CD14-positive monocyte (primary cell): ENCODE data around the gene CAMKK1. TPM values are rescaled to one million over a fixed set of nuclear protein-coding genes. Genes with fewer than 3 reads are reported as not detected.
"Not testable (repeated sequence)": the region's sequence is repeated elsewhere in the genome, so short reads cannot be mapped to it uniquely, and the experiment has no call there.

Experiments used
- DNase-seq, 3 donors: peaks; one replicate each; pipeline ENCODE4 v3.0.0-alpha.2; 2011 to 2022
- H2AFZ ChIP-seq: 2 replicates; pipeline ENCODE4 v1.6.0; 2012; ENCODE audit warnings: mild to moderate bottlenecking, low read depth, low read length, inconsistent platforms; ENCODE audit not compliant: insufficient read depth, poor library complexity, severe bottlenecking
- H3K27ac ChIP-seq, 2 donors: 1 replicate in 1 of 2; 2 replicates in 1 of 2; pipeline ENCODE4 v1.5.1; 2012 to 2013; ENCODE audit warnings: low read length in 2 of 2, control low read depth in 1 of 2, inconsistent platforms in 1 of 2, low read depth in 1 of 2, mild to moderate bottlenecking in 1 of 2
- H3K27me3 ChIP-seq, 2 donors: one replicate each; pipeline versions ENCODE4 v1.6.0 to v1.6.1; 2011 to 2013; ENCODE audit warnings: low read length in 2 of 2; ENCODE audit not compliant: control insufficient read depth in 2 of 2, insufficient read depth in 2 of 2
- H3K36me3 ChIP-seq, 2 donors: replicated peaks in 1 of 2; 1 replicate in 1 of 2; 2 replicates in 1 of 2; pipeline versions ENCODE4 v1.5.1 to v1.6.1; 2012 to 2013; ENCODE audit warnings: low read length in 2 of 2, control low read depth in 1 of 2, inconsistent platforms in 1 of 2, mild to moderate bottlenecking in 1 of 2; ENCODE audit not compliant: insufficient read depth in 2 of 2, control insufficient read depth in 1 of 2
- H3K4me1 ChIP-seq, 2 donors: 1 replicate in 1 of 2; 2 replicates in 1 of 2; pipeline versions ENCODE4 v1.5.1 to v1.6.1; 2012 to 2013; ENCODE audit warnings: low read length in 2 of 2, control low read depth in 1 of 2, inconsistent platforms in 1 of 2, mild to moderate bottlenecking in 1 of 2, moderate library complexity in 1 of 2; ENCODE audit not compliant: insufficient read depth in 2 of 2, control insufficient read depth in 1 of 2
- H3K4me2 ChIP-seq: replicated peaks from 2 replicates; pipeline ENCODE3; 2012; ENCODE audit warnings: low read length, moderate library complexity, mild to moderate bottlenecking; ENCODE audit not compliant: poor library complexity, severe bottlenecking; ENCODE audit errors: extremely low read depth
- H3K4me3 ChIP-seq, 3 experiments: fragments of 200-600 bp in 1 of 3; sonication (generic) in 1 of 3; replicated peaks in 1 of 3; 1 replicate in 2 of 3; 2 replicates in 1 of 3; pipeline ENCODE4 v1.5.1; 2011 to 2013; ENCODE audit warnings: low read length in 3 of 3, mild to moderate bottlenecking in 3 of 3, control low read depth in 2 of 3, low read depth in 2 of 3, inconsistent platforms in 1 of 3, moderate library complexity in 1 of 3
- H3K79me2 ChIP-seq: 2 replicates; pipeline ENCODE4 v1.6.0; 2012; ENCODE audit warnings: mild to moderate bottlenecking, control low read depth, inconsistent platforms, low read length, moderate library complexity; ENCODE audit not compliant: insufficient read depth
- H3K9ac ChIP-seq: 2 replicates; pipeline ENCODE4 v1.6.0; 2017; ENCODE audit warnings: low read length, mild to moderate bottlenecking; ENCODE audit not compliant: insufficient read depth, poor library complexity, severe bottlenecking
- H3K9me3 ChIP-seq, 2 donors: replicated peaks in 1 of 2; 1 replicate in 1 of 2; 2 replicates in 1 of 2; pipeline versions ENCODE4 v1.5.1 to v1.6.1; 2012 to 2013; ENCODE audit warnings: low read length in 2 of 2, control low read depth in 1 of 2; ENCODE audit not compliant: control insufficient read depth in 1 of 2, insufficient read depth in 1 of 2
- H4K20me1 ChIP-seq: 2 replicates; pipeline ENCODE4 v1.6.0; 2012; ENCODE audit warnings: mild to moderate bottlenecking, low read length, control low read depth, moderate library complexity; ENCODE audit not compliant: insufficient read depth
- H3K27ac Mint-ChIP-seq, 7 donors: one replicate each; pipeline ENCODE4 v1.8.0; 2020; ENCODE audit warnings: mild to moderate bottlenecking in 7 of 7, mixed read lengths in 7 of 7, moderate library complexity in 6 of 7, inconsistent platforms in 2 of 7
- H3K27me3 Mint-ChIP-seq, 3 donors: one replicate each; pipeline ENCODE4 v1.8.0; 2021 to 2022; ENCODE audit warnings: low read depth in 3 of 3, mild to moderate bottlenecking in 3 of 3, mixed read lengths in 3 of 3, moderate library complexity in 3 of 3, inconsistent platforms in 1 of 3
- H3K36me3 Mint-ChIP-seq, 2 donors: one replicate each; pipeline ENCODE4 v1.8.0; 2020; ENCODE audit warnings: mixed read lengths in 2 of 2, inconsistent platforms in 1 of 2, mild to moderate bottlenecking in 1 of 2
- H3K4me1 Mint-ChIP-seq: one replicate; pipeline ENCODE4 v1.8.0; 2020; ENCODE audit warnings: mild to moderate bottlenecking, mixed read lengths
- H3K4me3 Mint-ChIP-seq, 2 donors: one replicate each; pipeline ENCODE4 v1.8.0; 2020; ENCODE audit warnings: mild to moderate bottlenecking in 2 of 2, mixed read lengths in 2 of 2, moderate library complexity in 1 of 2
- H3K9me3 Mint-ChIP-seq, 7 donors: one replicate each; pipeline ENCODE4 v1.8.0; 2020 to 2022; ENCODE audit warnings: mixed read lengths in 7 of 7, mild to moderate bottlenecking in 6 of 7, moderate library complexity in 6 of 7, inconsistent platforms in 2 of 7
- WGBS: methylation state at CpG from one replicate; pipeline ENCODE4 v1.1.5; 2013; ENCODE audit warnings: missing lambda C conversion rate; ENCODE audit not compliant: insufficient coverage; 5-methylcytosine and 5-hydroxymethylcytosine counted together
- intact Hi-C, 2 donors: fragments of 100-400 bp; cut with micrococcal nuclease; formaldehyde crosslinking; loops; one replicate each; pipeline versions ENCODE4 v1.15.0 to v1.15.1; 2023
- polyA plus RNA-seq, 3 donors: library from polyadenylated mRNA; depleted of rRNA in 1 of 3; unstranded in 2 of 3; stranded (reverse) in 1 of 3; fragments of 300-500 nt in 2 of 3; fragments of >200 nt in 1 of 3; fragmentation: Illumina TruSeq in 2 of 3; gene quantifications; 1 replicate in 2 of 3; 2 replicates in 1 of 3; pipeline ENCODE4 v1.2.3, GENCODE V29; 2012 to 2021
- TF ChIP-seq, protein P1 (sequence below): fragments of 200-600 bp; IDR thresholded peaks from one replicate; pipeline ENCODE4 v1.8.0; 2022; ENCODE audit warnings: antibody characterized with exemption, mild to moderate bottlenecking

CAMKK1 gene
- polyA plus RNA-seq, 3 donors, result 0.74 to 24.1 (median 1.5) TPM

DNA sequence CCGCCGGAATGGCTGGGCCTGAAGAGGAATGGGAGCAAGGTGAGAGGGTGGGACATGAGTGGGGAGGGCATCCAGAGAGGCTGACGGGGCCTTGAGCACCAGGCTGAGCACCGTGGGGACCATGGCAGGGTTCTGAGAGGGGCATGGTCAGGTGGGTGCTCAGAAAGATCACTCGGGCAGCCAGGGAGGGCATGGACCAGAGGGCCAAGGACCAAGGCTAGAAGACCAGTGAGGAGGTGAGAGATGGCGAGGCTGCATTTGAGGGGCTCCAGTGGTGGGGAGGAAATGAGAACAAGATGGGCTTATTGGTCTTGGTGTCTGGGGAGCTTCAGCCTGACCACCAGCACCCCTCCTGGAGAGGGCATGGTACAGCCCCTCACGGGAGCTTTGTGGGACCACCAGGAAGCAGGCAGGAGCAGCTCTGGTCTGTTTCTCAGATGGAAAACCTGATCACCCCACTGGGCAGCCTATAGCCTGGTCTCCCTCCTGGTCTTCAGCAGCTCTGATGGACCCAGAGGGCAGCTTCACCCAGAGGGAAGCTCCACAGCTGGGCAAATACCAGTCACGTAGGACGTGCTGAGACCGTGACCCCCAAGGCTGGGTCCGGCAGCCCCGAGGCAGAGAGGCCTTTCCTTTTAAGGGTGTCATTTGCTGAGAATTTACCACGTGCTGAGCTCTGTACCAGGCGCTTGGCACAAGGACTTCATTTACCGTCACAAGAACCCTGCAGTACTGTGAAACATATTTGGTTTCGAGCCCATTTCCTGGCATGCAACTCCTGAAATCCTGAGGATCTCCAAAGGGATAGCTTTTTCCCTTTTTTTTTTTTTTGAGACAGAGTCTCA is 35.4 kb downstream of the CAMKK1 start:
- 92% methylated on average over 14 of the region's 16 CpGs for WGBS
- H3K4me1 ChIP-seq, result no peaks in the 10 kb centered on the region
- no peak for DNase-seq

GRCh38 chr17:3854204-3854603 is 38.6 kb downstream of the CAMKK1 start:
- WGBS, result no CpG with 5 or more reads among the region's 36 CpGs

More for the DNA sequence above, 35.4 kb downstream of the CAMKK1 start:
- Histone ChIP-seq H3K9me3 (no peaks in the 10 kb centered on the region), H3K4me3 (no peak overlapping the region), H2AFZ (no peak overlapping the region), H3K9ac (no peak overlapping the region), H3K36me3 (peaks cover 10 to 12% of the 10 kb centered on the region in 2 donors), H3K27me3 (no peaks in the 10 kb centered on the region), H3K79me2 (no peaks in the 10 kb centered on the region), H3K4me2 (no peak overlapping the region), H4K20me1 (no peaks in the 10 kb centered on the region), H3K27ac (no peak overlapping the region)
- peaks cover 8 to 10% of the 10 kb centered on the region in 2 donors for H3K36me3 Mint-ChIP-seq
- H3K9me3 Mint-ChIP-seq, result peaks cover 0 to 5% (median 0%) of the 10 kb centered on the region in 7 donors
- TF ChIP-seq, protein P1, sequence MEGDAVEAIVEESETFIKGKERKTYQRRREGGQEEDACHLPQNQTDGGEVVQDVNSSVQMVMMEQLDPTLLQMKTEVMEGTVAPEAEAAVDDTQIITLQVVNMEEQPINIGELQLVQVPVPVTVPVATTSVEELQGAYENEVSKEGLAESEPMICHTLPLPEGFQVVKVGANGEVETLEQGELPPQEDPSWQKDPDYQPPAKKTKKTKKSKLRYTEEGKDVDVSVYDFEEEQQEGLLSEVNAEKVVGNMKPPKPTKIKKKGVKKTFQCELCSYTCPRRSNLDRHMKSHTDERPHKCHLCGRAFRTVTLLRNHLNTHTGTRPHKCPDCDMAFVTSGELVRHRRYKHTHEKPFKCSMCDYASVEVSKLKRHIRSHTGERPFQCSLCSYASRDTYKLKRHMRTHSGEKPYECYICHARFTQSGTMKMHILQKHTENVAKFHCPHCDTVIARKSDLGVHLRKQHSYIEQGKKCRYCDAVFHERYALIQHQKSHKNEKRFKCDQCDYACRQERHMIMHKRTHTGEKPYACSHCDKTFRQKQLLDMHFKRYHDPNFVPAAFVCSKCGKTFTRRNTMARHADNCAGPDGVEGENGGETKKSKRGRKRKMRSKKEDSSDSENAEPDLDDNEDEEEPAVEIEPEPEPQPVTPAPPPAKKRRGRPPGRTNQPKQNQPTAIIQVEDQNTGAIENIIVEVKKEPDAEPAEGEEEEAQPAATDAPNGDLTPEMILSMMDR, result no peak
- no peaks in the 10 kb centered on the region for H3K4me1 Mint-ChIP-seq
- no peak overlapping the region for H3K4me3 Mint-ChIP-seq
- H3K27me3 Mint-ChIP-seq, result peaks cover 3 to 5% (median 3%) of the 10 kb centered on the region in 3 donors
- intact Hi-C loops, result no loop called here
- no peak overlapping the region for H3K27ac Mint-ChIP-seq

More at GRCh38 chr17:3854204-3854603, 38.6 kb downstream of the CAMKK1 start:
- H3K9ac ChIP-seq, H3K79me2 ChIP-seq, H4K20me1 ChIP-seq, H3K27me3 ChIP-seq, H2AFZ ChIP-seq, H3K4me2 ChIP-seq, H3K4me3 ChIP-seq, H3K9me3 Mint-ChIP-seq, H3K36me3 Mint-ChIP-seq, intact Hi-C loops, H3K36me3 ChIP-seq, H3K27ac ChIP-seq, DNase-seq, H3K4me3 Mint-ChIP-seq, H3K4me1 Mint-ChIP-seq, H3K4me1 ChIP-seq, H3K27ac Mint-ChIP-seq, H3K9me3 ChIP-seq: not testable (repeated sequence)
- peaks cover 7 to 15% (median 10%) of the 10 kb centered on the region in 3 donors for H3K27me3 Mint-ChIP-seq
